Measurements from ENCODE around the gene DEAF1.

Gene DEAF1

GRCh38 chr11:707817-708420 lies 12.9 kb upstream of the DEAF1 start:
- TF ChIP-seq CTCF (IDR thresholded peaks at IDR 0.05; ENCODE audit: control insufficient read depth, extremely low read depth, insufficient read depth), result no peak
- DNase-seq (ENCODE audit: low read depth), result no peak
- H3K4me3 ChIP-seq (ENCODE audit: low read depth, low read length), result peak overlapping the region; percentile 61

- 0 out of 2 replicates have a peak, but pooled peaks have one; percentile 8 for TF ChIP-seq CTCF (IDR thresholded peaks at IDR 0.05; ENCODE audit: control insufficient read depth, extremely low read depth, insufficient read depth)
- no peak for DNase-seq (ENCODE audit: low read depth)
- H3K4me3 ChIP-seq (ENCODE audit: low read depth, low read length), result peak overlapping the region; percentile 61
Measured at GRCh38 chr11:706957-707816, 12.2 kb upstream of the DEAF1 start.

DNA sequence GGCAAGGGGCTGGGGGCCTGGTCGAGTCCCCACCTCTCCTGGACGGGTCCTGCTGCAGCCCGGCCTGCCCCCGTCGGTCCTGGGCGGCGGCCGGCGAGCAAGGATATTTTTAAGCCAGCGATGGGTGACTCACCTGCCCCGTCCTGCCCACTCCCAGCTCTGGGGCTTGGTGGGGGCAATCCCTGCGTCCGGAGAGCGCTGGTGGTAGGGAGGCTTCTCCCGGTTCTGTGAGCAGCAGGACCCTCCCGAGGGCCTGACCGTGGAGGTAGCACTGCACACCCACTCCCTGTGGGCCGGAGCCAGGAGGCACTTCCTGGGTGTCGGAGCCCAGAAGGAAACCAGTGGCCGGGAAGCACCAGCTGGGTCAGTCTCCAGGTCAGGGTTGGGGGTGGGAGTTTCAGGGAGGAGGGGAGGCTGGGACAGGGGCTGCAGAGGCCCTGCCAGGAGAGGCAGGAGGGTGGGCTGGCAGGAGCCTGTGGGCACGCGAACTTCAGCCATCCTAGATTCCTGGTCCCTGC lies 11.5 kb upstream of the DEAF1 start:
- H3K4me3 ChIP-seq (ENCODE audit: low read depth, low read length), result peak overlapping the region; percentile 61
- no peak for TF ChIP-seq CTCF (IDR thresholded peaks at IDR 0.05; ENCODE audit: control insufficient read depth, extremely low read depth, insufficient read depth)
- no peak for DNase-seq (ENCODE audit: low read depth)

- H3K4me3 ChIP-seq (ENCODE audit: low read depth, low read length), result peak within 1 kb of the TSS; percentile 61
- no peak for DNase-seq (ENCODE audit: low read depth)
- no peak for TF ChIP-seq CTCF (IDR thresholded peaks at IDR 0.05; ENCODE audit: control insufficient read depth, extremely low read depth, insufficient read depth)
Measured at GRCh38 chr11:705646-706438, 10.8 kb upstream of the DEAF1 start, which contains the start of gene EPS8L2. Gene EPS8L2 (plus strand): TSS chr11:706231. CDS start chr11:709408, 3,177 bp downstream.

- peak; percentile 89 for DNase-seq (ENCODE audit: low read depth)
- TF ChIP-seq CTCF (IDR thresholded peaks at IDR 0.05; ENCODE audit: control insufficient read depth, extremely low read depth, insufficient read depth), result no peak
- H3K4me3 ChIP-seq (ENCODE audit: low read depth, low read length), result peak overlapping the region; percentile 61
Measured at GRCh38 chr11:704781-705645, 10.0 kb upstream of the DEAF1 start.

- no peak for TF ChIP-seq CTCF (IDR thresholded peaks at IDR 0.05; ENCODE audit: control insufficient read depth, extremely low read depth, insufficient read depth)
- DNase-seq (ENCODE audit: low read depth), result no peak
- peak overlapping the region; percentile 61 for H3K4me3 ChIP-seq (ENCODE audit: low read depth, low read length)
Measured at GRCh38 chr11:704228-704674, 9.2 kb upstream of the DEAF1 start.
